PFSK-1 (cell line): Measurements from ENCODE around the gene RALGAPA2.

Experiments used
- FOXP2 ChIP-seq: optimal IDR thresholded peaks from 2 replicates; pipeline ENCODE3; 2011; ENCODE audit warnings: borderline replicate concordance, control low read depth, inconsistent platforms; ENCODE audit not compliant: insufficient read depth; ENCODE audit errors: extremely low read length, extremely low read depth
- POLR2AphosphoS5 ChIP-seq: IDR thresholded peaks from 2 replicates; pipeline ENCODE4 v1.6.1; 2012; ENCODE audit warnings: low read depth, mild to moderate bottlenecking, control low read depth, low read length, moderate library complexity
- REST ChIP-seq, 2 experiments: IDR thresholded peaks; 2 replicates each; pipeline versions ENCODE4 v1.6.1 to v1.8.0; 2011 to 2012; ENCODE audit warnings: low read depth in 2 of 2, low read length in 2 of 2, control low read depth in 1 of 2, inconsistent platforms in 1 of 2, mild to moderate bottlenecking in 1 of 2, moderate library complexity in 1 of 2; ENCODE audit not compliant: insufficient read depth in 1 of 2
- SIN3A ChIP-seq: IDR thresholded peaks from 2 replicates; pipeline ENCODE4 v1.6.1; 2012; ENCODE audit warnings: mild to moderate bottlenecking, low read length, moderate library complexity, borderline replicate concordance; ENCODE audit not compliant: insufficient read depth
- TAF1 ChIP-seq: IDR thresholded peaks from 2 replicates; pipeline ENCODE4 v1.6.1; 2012; ENCODE audit warnings: low read length, control low read depth, borderline replicate concordance; ENCODE audit not compliant: insufficient read depth

Gene RALGAPA2

DNA sequence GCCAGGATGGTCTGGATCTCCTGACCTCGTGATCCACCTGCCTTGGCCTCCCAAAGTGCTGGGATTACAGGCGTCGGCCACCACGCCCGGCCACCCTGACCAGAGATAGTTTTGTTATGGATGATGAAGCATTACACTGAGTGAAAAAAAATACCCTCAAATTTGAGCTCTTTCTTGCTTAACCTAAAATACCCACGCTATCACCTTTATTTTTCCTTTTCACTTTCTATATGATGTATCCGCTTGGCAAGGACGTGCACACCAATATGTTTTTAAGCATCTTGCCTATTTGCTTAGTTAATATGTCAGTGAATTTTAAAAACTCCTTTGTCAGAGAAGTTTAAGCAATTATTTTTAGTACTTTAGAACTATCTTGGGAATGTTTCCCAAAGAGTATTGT is 194.2 kb downstream of the RALGAPA2 start:
- TF ChIP-seq FOXP2 (no peak), SIN3A (no peak), POLR2AphosphoS5 (no peak), REST (IDR thresholded peaks at IDR 0.05; ENCODE audit: insufficient read depth in 1 of 2, low read depth in 2 of 2, low read length in 2 of 2) (no peak), TAF1 (no peak)

GRCh38 chr20:20517296-20517695 is 195.1 kb downstream of the RALGAPA2 start:
- no peak for TF ChIP-seq TAF1
- no peak for TF ChIP-seq SIN3A
- no peak for TF ChIP-seq REST (IDR thresholded peaks at IDR 0.05; ENCODE audit: insufficient read depth in 1 of 2, low read depth in 2 of 2, low read length in 2 of 2)
- no peak for TF ChIP-seq POLR2AphosphoS5
- no peak for TF ChIP-seq FOXP2

GRCh38 chr20:20513720-20514119 is 198.7 kb downstream of the RALGAPA2 start:
- TF ChIP-seq TAF1 (no peak), SIN3A (no peak), REST (IDR thresholded peaks at IDR 0.05; ENCODE audit: insufficient read depth in 1 of 2, low read depth in 2 of 2, low read length in 2 of 2) (no peak), POLR2AphosphoS5 (no peak), FOXP2 (no peak)

DNA sequence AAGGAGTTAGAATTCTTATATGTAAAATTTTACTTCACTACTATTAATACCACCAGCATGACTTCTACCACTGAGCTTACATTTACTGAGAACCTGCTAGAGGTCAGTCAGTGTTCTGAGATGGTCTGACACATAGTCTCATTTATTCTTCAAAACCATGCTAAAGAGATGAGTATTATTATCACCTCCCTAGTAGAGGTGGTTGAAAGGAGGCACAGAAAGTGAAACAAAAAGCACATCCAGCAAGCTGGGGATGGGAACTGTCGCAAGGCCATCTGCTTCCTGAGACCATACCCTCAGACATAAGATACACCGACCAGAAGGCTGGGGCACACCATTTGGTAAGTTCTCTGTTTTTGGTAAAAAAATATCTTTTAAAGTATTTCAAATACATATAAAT is 206.9 kb downstream of the RALGAPA2 start:
- TF ChIP-seq SIN3A, result no peak

DNA sequence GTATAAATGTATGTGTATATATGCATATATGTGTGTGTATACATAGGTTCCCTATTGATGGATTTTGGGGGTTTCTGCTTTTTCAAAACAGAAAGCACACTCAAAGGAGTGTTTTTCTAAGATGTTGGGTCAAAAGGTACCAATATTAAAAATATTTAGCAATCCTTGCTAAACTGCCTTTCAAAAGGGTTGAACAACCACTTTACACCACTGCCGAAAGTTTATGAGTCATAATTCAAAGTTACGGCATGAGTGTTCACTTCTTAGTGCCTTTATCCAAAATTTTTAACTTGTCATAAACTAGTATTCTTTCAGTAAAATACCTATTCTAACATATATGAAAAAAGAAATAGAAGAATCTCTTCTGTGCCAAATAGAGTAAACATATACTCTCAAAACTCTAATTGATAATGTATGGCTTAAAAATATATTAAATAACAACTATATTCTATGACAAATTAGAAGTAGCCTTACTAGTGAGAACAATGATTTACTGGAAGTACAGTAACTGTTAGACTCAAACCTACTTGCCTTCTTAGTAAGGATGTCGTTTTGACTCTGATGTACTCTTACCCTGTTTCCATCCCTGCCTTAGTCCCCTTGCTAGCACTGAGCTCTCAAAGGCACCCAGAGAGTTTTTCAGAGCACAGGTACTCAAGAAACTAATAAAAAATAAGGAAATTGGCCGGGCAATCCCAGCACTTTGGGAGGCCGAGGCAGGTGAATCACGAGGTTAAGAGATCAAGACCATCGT is 208.5 kb downstream of the RALGAPA2 start:
- TF ChIP-seq POLR2AphosphoS5 (no peak), TAF1 (no peak), FOXP2 (no peak), SIN3A (no peak), REST (IDR thresholded peaks at IDR 0.05; ENCODE audit: insufficient read depth in 1 of 2, low read depth in 2 of 2, low read length in 2 of 2) (no peak)
